Hematopoietic multipotent progenitor cell treated with erythropoietin and hydrocortisone succinate and interleukin-3 and kit ligand, for 15 days (in vitro differentiated cells): Measurements from ENCODE around the gene IGF2R.
"Not testable (repeated sequence)": the region's sequence is repeated elsewhere in the genome, so short reads cannot be mapped to it uniquely, and the experiment has no call there.

ENCODE experiments used
- DNase-seq: peaks from one replicate; pipeline ENCODE4 v3.0.0-alpha.2; 2015; ENCODE audit warnings: low spot score

Gene IGF2R

DNA sequence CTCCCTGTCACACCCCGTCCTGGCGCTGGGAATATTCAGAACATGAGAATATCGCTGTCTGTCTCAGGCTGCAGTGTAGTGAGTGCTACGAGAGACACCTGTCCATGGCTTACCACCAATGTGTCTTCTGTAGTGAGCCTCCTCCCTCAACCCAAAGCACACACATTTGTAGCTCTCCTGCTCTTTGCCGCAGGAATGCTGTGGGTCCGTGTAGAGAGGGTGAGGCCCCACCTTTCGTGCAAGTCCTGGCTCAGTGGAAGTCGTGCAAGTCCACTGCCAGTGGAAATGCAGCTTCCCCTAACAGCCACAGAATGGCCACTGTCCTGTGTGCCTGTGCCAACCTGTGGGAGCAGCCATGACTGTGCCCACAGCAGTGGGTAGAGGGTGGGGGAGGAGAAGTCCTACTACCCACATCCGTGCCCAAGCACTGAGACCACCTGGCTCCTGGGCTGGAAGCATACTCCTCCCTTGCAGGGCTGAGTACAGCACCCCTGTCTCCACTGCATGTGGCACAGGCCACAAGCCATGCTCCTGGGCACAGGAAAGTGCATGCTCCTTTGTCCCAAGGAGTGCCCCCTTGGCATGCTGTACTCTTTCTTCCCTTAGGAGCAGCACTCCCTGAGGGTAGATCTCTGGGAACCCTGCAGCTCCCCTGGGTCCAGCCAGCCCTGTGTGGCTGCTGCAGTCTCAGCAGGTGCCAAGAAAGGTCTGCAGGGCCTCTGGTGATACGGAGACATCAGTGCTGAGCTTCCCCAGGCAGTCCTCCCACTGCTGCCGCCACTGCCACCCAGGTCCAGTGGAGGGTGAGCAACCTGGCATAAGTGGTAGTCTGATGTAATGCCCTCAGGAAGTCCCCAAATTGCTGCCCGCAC is 28.0 kb downstream of the IGF2R start:
- DNase-seq, result no peak

DNA sequence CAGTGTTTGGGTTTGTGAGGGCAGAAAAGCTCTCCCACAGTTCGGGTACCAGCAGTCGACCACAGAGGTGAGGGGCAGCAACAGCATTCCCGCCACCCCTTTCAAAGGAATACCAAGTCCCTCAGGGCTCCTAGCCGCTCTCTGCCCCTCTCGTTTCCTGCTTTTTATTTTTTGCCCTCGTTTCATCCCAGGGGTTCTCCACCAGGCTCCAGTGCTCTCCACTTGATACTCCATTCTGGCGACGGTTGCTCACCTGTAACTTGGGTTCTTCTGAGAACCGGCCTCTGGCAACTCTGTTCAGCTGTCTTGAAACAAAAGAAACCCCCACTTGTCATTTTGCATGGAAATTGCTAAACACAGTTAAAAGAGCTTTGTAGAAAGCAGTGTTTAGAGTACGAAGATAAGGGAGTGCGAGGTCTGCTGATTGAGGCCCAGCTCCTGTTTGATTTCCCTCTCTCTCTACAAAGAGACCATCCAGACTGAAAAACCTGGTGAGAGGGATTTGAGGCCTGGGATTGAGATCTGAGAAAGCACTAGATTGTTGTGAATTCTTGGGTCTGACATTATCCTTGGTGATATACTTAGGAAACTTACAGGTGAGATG is 28.7 kb downstream of the IGF2R start:
- DNase-seq, result no peak

DNA sequence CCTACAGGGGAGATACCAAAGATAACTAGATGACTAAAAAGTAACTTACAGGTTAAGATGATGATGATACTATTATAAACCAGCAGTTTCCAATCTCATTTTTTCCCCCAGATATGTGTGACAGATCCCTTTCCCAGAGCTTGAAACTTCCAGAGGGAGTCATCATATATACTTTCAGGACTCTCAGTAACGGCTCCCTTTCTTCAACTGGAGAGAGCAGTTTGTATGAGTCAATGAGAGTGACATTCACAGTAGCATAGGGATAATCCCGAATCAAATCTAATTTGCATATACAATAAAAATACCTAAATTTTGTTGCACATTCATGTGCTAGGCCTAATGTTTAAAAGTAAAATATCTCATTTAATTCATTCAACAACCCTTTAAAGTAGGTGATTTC is 29.7 kb downstream of the IGF2R start:
- no peak for DNase-seq

DNA sequence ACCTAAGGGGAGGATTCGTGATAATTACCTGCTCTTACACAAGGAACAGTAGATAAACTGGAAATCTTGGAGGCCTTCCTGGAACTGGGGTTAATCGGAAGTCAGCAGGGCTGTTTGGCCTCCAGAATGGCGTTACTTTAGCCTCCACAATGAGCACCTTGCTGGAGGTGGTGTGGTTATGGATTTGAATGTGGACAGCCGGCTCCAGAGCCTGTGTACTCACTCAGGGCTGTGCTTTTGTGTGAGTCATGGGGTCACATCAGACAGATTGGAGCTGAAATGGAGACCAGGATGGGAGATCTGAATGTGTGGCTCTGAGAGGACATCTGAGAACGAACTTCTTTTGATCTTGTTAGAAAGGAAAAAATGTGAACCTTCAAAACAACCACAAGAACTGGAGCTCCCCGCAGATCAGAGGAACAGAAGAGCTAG is 30.4 kb downstream of the IGF2R start:
- DNase-seq, result no peak

DNA sequence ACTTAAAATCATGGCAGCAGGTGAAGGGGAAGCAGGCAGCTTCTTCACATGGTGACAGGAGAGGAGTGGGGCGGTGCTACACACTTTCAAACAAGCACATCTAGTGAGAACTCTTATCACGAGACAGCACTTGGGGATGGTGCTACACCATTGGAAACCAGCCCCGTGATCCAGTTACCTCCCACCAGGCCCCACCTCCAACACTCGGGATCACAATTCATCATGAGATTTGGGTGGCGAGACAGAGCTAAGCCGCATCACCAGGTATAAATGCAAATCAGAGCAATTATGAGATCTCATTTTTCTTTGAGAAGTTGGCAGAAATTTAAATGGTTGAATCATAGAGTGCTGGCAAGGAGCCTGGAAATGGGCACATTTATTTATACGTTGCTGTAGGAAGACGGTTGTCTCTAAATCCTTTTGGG is 31.4 kb downstream of the IGF2R start:
- peak; percentile 45 for DNase-seq

DNA sequence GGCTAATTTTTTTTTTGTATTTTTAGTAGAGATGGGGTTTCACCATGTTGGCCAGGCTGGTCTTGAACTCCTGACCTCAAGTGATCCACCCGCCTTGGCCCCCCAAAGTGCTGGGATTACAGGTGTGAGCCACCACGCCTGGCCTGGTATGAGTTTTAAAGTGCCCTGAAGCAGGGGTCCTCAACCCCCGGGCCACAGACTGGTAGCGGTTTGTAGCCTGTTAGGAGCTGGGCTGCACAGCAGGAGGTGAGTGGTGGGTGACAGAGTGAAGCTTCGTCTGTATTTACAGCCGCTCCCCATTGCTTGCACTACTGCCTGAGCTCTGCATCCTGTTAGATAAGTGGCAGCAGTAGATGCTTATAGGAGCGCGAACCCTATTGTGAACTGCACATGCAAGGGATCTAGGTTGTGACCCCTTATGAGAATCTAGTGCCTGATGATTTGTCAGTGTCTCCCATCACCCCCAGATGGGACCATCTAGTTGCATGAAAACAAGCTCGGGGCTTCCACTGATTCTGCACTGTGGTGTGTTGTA is 32.1 kb downstream of the IGF2R start:
- DNase-seq, result not testable (repeated sequence)

DNA sequence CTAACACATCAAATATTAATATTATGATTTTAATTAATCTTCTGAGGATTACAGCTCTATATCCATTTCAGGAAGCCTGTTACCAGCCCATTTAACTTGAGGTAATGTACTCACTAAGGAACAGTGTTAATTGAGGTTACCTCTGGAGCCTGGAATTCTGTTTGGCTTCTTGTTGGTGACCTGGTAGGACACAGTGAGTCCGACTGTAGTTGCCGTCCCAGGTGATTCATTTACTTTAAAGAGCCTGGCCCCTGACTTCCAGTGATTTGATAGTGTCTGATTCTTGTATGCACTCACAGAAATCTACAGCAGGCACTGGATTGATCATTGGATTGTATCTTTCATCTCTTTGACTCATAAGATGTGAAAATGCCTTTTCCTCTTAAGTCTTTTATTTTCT is 34.0 kb downstream of the IGF2R start:
- DNase-seq, result no peak

DNA sequence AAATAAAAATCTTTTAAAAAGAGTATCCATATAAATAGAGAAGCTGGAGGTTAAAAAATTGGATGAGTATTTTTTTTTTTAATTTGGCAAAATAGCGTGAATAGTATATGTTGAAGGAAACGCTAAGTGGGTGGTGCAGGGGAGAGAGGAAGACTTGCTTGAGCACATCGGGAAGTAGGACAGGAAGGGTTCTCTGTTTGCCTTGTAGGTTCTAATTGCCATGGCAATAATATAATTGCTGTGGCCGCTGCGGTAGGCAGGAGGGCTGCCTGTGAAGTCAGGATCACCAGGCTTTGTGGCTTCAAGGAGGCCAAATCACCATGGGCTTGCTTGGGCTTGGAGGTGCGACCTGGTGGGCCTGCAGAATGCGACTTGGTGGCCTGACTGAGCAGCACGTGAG is 35.1 kb downstream of the IGF2R start:
- DNase-seq, result no peak

DNA sequence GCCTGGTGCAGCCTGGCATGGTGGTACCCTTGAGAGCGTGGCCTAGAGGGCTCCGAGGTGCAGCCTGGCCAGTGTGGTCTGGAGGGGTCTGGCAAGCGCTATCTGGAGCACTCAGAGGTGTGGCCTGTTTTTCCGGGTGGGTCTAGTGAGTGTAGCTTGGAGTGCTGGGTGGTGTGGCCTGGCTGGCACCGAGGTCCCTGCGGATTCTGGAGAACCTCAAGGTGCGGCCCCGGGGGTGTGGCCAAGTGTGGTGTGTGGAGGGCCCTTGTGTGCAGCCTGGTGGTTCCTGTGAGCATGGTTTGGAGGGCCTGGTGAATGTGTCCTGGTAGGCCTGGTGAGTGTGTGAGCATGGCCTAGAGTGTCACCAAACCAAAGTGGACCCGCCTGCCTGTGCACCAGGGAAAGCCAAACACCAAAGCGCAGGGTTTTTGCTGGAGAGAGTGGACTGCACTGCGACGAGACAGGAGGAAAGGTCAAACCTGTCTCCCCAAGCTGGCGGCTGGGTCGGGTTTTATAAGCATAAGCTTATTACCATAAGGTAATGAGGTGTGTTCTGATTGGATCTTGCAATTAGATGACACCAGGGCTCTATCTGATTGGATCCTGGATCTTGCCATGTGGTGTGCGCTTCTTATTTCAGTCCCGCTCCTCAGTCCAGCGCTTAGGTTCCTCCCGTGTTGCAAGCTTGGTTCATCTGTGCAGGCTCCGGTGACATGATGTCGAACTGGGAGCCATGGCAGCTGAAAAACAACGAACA is 35.7 kb downstream of the IGF2R start:
- DNase-seq, result no peak

DNA sequence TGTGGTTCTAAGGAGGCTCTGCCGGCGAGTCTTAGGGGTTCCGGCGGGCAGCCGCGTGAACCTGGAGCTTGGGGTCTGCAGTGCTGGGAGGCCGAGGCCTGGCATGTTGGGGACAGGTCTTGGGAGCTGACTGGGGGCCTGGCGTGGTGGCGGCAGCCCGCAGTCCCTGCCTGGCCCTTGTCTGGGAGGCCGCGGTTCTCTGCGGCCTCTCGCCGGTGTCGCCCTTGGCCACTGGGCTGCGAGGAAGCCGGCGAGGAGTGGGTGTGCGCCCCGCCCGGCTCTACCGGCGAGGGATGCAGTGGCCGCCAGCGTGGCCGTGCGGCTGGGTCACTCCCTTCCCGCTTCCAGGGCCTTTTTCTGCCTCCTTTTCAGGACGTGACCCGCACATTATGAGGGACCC is 36.3 kb downstream of the IGF2R start:
- DNase-seq, result no peak

DNA sequence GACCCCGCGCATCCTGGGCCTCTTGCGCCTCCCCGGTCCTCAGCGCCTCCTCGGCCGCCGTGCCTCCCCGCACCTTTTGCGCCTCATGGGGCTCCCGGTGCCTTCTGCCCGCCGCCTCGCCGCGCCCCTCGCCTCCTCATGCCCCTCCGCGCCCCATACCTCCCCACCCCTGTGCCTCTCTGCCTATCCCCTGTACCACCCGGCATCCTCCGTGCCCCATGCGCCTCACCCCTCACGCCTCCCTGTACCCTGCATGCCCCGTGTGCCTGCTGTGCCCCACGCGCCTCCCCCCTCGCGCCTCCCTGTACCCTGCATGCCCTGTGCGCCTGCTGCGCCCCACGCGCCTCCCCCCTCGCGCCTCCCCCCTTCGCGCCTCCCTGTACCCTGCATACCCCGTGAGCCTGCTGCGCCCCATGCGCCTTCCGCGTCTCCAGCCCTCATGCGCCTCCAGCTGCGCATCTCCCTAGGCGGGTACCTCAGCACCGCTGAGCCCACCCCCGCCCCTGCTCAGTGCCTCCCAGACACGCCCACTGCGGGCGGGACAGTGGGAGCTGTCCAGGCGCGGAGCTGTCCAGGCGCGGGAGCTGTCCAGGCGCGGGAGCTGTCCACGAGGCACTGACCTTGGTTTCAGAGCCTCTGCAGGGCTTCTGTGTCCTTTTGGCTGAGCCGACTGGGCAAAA is 37.1 kb downstream of the IGF2R start:
- DNase-seq, result no peak

DNA sequence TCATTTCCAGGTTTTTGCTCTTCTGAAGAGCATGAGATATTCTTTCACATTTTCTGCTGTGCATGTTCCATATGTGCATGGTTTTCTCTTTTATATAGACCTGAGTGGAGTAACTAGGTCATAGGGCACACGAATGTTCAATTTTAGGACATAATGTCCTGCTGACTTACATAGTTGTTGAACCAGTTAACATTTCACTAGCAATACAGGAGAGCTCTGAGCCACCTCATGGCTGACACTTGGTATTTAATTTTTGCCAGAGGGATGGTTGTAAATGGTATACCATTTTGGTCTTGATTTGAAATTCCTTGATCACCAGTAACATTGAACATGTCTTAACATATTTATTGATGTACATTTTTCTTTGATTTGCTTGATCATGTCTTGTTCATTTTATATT is 38.3 kb downstream of the IGF2R start:
- DNase-seq, result no peak

DNA sequence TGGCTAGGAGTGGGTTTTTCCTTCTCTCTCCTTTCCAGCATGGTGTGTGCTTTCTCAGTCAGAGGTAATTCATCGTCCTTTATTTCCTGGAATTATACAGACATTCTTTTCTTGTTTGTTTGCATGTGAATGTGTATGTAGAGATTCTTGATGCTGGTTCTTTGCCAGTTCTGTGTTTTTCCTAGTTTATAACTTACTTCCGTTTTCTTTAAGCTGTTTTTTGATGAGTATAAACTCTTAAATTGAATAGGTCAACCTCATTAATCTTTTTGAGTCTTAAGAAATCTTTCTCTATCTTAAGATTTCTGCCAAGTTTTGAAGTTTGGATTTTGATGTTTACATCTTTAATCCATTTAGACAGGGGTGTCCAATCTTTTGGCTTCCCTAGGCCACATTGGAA is 38.7 kb downstream of the IGF2R start:
- no peak for DNase-seq

DNA sequence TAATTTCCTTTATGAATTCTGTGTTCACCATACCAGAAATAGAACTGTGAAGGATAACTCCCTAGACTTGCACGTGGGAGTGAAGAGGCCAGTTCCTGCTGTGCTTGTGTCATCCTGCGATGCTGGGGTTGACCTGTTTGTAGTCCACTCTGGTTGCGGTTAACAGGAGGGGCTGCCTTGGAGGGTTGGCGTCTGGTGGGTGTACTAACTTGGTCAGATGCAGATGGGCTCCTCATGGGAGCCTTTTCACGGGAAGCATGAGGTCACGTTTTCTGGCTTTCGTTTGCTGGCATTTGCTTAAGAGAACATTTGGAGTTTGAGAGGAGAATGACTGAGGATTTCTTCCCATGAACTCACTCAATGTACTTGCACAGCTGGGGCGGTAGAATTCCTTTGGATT is 41.2 kb downstream of the IGF2R start:
- no peak for DNase-seq

DNA sequence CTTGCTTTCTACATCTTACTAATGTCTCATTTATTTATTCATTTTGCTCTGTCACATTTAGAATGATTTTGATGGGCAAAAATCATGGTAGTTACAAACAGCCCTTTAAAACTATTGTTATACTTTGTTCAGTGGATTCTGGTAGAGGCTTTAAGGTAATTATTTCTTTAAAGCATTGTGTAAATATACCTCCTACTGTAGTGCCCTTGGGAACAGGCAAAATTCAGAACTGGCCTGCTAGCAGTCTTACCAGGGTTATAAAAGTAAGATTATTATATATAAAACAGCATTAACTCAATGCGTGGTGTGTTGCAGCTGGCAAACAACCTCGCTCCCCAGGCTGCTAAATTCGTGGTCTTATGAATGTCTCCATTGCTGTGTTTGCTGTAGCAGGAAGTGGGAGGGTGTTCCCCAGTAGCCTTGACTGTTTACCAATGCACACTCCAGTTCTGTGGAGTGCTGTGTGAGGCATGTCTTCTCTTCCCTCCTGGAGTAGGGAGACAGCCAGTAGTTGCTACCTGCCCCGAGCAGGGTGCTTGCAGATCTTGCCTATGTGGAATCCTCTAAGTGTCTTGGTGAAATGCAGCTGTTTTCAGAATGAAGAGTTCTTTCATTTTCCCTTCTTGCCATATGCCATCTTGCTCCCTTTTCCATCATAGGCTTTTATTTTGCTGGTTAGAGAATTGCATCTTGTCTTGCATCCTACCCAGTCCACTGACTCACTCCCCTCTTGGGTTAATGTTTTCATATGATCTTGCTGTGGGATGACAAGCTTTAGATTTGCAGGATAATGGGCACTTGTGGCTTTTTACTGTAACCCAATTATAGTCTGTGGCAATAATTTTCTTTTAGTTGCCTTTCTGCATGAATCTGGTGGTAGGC is 45.3 kb downstream of the IGF2R start:
- no peak for DNase-seq

DNA sequence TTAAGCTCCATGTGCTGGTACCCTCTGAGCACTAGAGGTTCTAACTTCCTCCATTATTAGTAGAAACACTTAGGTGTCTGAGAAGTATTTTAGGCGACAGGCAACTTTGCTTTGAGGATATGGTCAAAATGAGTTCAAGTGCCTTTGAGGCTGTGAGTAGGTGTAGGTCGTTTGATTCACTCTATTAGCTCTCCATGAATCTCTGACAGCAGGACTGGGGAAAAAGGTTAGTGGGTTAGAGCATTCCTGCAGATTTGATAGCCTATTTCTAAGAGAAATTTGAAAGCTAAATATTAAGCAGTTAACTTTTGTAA is 45.9 kb downstream of the IGF2R start:
- DNase-seq, result no peak

DNA sequence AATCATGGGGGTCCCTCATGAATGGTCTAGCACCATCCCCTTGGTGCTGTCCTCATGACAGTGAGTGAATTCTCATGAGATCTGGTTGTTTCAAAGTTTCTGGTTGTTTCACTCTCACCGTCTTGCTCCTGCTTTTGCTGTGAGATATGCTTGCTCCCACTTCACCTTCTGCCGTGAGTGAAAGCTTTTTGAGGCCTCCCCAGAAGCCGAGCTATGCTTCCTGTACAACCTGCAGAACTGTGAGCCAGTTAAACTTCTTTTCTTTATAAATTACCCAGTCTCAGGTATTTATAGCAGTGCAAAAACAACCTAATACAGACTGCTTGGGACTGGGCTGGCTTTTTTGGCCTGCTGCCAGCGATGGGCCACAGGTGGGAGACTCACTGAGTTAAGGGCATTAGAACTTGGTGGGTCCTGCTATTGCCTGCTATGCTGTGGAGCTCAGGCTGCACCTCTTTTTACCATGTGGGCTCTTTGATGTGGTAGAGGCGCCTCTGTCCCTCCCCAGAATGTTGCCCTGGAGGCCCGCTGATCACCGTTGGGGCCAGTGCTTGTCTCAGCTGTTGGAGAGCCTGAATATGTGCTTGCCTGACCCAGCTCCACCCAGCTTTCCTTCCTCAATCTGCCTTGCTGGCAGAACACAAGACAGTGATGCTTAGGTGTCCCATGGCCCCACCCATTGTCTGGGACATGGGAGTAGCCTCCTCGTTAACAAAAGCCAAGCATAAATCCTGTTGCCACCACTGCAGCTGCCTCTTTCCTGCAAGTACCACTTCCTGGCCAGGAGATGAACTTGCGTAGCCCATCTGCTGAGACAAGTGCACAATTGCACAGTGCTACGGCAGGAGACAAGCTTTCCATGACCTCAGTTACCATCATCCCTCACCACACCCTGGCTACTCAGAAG is 47.1 kb downstream of the IGF2R start:
- no peak for DNase-seq

DNA sequence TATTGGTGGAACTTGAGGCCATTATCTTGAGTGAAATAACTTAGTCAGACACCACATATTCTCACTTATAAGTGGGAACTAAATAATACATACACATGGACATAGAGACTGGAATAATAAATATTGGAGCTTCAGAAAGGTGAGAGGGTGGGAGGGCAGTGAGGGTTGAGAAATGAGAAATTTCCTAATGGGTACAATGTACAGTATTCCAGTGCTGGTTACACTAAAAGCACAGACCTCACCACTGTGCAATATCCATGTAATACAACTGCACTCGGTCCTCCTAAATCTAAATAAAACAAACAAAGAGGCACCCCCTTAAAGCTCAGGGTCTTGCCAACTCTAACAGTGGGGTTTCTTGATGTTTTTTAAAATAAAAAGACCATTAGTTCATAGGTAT is 53.2 kb downstream of the IGF2R start:
- DNase-seq, result no peak

DNA sequence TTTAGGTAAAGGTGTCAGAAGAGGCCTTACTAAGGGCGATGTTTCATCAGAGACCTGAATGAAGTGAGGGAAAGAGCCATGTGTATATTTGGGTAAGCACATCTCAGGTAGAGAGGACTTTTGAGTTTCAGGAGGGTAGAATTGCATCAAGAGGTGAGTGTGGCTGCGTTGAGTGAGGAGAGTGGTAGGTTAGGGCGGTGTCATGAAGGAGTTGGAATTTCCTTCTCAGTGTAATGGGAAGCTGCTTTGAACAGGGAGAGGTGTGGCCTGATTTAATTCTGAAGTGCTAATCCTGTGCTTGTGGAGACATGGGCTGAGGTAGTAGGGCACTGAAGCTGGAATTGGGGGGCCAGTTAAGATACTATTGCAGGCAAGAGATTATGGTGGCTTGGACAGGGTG is 53.9 kb downstream of the IGF2R start:
- no peak for DNase-seq

DNA sequence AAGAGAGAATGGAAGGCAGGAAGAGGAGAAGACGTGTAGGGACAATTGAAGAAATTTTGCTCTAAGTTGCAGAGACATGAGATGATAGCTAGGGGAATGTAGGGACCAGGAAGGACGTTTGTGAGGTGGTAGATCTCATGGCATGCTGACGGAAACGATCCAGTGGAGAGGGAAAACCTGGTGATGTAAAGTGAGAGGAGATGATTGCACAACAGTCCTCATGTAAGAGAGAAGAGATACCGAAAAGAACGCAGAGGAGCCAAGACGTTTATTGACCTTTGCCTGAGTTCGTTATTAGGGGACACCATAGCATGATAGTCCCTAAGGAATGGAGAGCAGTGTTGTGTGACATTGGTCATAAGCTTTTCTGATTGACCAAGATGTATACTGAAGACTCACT is 55.3 kb downstream of the IGF2R start:
- no peak for DNase-seq
